Lower leg skin (tissue), 3 donors: ENCODE measurements around the gene CATSPER1.

Source experiments
- POLR2A ChIP-seq, 2 donors: fragments of 450-650 bp; IDR thresholded peaks; one replicate each; pipeline ENCODE4 v1.6.1; 2016 to 2017; ENCODE audit warnings: antibody characterized with exemption in 2 of 2, mild to moderate bottlenecking in 1 of 2, moderate library complexity in 1 of 2
- TF ChIP-seq, protein P1 (sequence below), 3 donors: fragments of 450-650 bp; IDR thresholded peaks; one replicate each; pipeline ENCODE4 v1.5.1; 2016; ENCODE audit warnings: antibody characterized with exemption in 3 of 3, mild to moderate bottlenecking in 3 of 3, moderate library complexity in 2 of 3

DNA sequence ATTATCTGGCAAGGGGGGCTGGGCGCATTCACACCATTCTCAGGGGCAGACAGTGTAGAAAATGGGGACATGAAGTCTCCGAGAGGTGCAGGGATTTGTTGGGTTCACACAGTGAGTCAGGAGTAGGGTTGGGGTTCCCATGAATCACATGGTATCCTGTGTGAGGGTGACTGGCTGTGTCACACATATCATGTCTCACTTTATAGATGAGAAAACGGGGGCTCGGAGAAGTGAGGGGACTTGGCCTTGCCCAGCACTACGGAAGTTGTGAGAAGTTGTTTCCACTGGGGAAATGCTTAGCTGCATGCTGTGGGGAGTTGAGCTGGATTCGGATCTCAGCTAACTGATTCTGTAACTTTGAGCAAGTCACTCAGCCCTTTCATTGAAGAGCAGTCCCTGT, 18.5 kb upstream of the CATSPER1 start:
- TF ChIP-seq POLR2A (IDR thresholded peaks at IDR 0.05), result no peak
- TF ChIP-seq, protein P1, sequence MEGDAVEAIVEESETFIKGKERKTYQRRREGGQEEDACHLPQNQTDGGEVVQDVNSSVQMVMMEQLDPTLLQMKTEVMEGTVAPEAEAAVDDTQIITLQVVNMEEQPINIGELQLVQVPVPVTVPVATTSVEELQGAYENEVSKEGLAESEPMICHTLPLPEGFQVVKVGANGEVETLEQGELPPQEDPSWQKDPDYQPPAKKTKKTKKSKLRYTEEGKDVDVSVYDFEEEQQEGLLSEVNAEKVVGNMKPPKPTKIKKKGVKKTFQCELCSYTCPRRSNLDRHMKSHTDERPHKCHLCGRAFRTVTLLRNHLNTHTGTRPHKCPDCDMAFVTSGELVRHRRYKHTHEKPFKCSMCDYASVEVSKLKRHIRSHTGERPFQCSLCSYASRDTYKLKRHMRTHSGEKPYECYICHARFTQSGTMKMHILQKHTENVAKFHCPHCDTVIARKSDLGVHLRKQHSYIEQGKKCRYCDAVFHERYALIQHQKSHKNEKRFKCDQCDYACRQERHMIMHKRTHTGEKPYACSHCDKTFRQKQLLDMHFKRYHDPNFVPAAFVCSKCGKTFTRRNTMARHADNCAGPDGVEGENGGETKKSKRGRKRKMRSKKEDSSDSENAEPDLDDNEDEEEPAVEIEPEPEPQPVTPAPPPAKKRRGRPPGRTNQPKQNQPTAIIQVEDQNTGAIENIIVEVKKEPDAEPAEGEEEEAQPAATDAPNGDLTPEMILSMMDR (IDR thresholded peaks at IDR 0.05), result no peak
